Neural progenitor cell (in vitro differentiated cells): Measurements from ENCODE around the gene ELMO1.

ENCODE experiments used
- EZH2 ChIP-seq: fragments of 200-600 bp; sonication (generic); IDR thresholded peaks from 2 replicates; pipeline ENCODE4 v1.6.1; 2017; ENCODE audit warnings: antibody characterized with exemption, mild to moderate bottlenecking, moderate library complexity
- EZH2phosphoT487 ChIP-seq: fragments of 200-600 bp; sonication (generic); IDR thresholded peaks from 2 replicates; pipeline ENCODE4 v1.6.1; 2017; ENCODE audit warnings: antibody characterized with exemption
- TF ChIP-seq, protein P1 (sequence below): fragments of 200-600 bp; sonication (generic); IDR thresholded peaks from 2 replicates; pipeline ENCODE4 v1.5.1; 2017; ENCODE audit warnings: antibody characterized with exemption, mild to moderate bottlenecking

DNA sequence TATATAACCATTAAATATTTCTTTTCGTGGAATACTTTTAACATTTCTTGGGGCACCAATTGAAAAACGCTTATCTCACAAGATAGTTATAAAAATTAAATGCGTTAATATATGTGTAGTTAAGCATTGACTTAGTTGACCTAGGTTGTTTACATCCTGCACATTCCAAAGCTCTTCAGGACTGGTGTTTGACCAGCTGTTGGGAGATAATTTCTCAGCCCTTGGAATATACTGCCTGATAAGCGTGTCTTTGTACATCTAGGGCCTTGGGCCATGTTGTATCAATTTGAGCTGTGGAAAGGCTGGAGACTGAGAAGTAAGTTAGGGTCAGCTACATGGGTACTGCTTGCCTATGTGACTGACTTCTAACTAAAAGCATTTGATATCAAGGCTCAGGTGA, 634.4 kb downstream of the ELMO1 start:
- TF ChIP-seq, protein P1, sequence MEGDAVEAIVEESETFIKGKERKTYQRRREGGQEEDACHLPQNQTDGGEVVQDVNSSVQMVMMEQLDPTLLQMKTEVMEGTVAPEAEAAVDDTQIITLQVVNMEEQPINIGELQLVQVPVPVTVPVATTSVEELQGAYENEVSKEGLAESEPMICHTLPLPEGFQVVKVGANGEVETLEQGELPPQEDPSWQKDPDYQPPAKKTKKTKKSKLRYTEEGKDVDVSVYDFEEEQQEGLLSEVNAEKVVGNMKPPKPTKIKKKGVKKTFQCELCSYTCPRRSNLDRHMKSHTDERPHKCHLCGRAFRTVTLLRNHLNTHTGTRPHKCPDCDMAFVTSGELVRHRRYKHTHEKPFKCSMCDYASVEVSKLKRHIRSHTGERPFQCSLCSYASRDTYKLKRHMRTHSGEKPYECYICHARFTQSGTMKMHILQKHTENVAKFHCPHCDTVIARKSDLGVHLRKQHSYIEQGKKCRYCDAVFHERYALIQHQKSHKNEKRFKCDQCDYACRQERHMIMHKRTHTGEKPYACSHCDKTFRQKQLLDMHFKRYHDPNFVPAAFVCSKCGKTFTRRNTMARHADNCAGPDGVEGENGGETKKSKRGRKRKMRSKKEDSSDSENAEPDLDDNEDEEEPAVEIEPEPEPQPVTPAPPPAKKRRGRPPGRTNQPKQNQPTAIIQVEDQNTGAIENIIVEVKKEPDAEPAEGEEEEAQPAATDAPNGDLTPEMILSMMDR = no peak
- no peak for TF ChIP-seq EZH2
- no peak for TF ChIP-seq EZH2phosphoT487
